HepG2 (cell line): ENCODE results near the gene DAZAP1. TPM values are rescaled to one million over a fixed set of nuclear protein-coding genes. Genes with fewer than 3 reads are reported as not detected.
A peak's percentile ranks its signal among the peaks of the same experiment; 100 is the strongest.

ENCODE experiments used
- ASH2L ChIP-seq: fragments of 300-600, 200-600 bp; sonication (generic); IDR thresholded peaks from 2 replicates; pipeline ENCODE4 v1.7.0; 2017; ENCODE audit warnings: low read depth, mild to moderate bottlenecking, moderate library complexity, mixed read lengths, low read length; ENCODE audit not compliant: insufficient read length
- DMAP1 ChIP-seq: IDR thresholded peaks from 2 replicates; pipeline ENCODE4 v1.6.1; 2016
- HMG20B ChIP-seq: conservative IDR thresholded peaks from 2 replicates; pipeline ENCODE4 v1.6.1; 2016; ENCODE audit warnings: missing genetic modification reagents, missing compliant biosample characterization
- KDM2A ChIP-seq: sonication (generic); formaldehyde crosslinking; IDR thresholded peaks from 2 replicates; pipeline ENCODE4 v1.4.0; 2020; ENCODE audit warnings: low read depth, missing genetic modification reagents, borderline replicate concordance
- NFATC3 ChIP-seq: sonication (generic); formaldehyde crosslinking; IDR thresholded peaks from 2 replicates; pipeline ENCODE4 v1.5.1; 2020; ENCODE audit warnings: mild to moderate bottlenecking, missing genetic modification reagents
- PHF20 ChIP-seq: sonication (generic); formaldehyde crosslinking; IDR thresholded peaks from 2 replicates; pipeline ENCODE4 v1.5.0; 2020; ENCODE audit warnings: mild to moderate bottlenecking, missing genetic modification reagents
- SP1 ChIP-seq, 2 experiments: fragments of 450-650 bp in 1 of 2; sonication (generic) in 1 of 2; formaldehyde crosslinking in 1 of 2; IDR thresholded peaks; 2 replicates each; pipeline versions ENCODE4 v1.4.0 to v1.6.1; 2016 to 2020; ENCODE audit warnings: missing genetic modification reagents in 1 of 2
- ZBTB38 ChIP-seq: sonication (generic); formaldehyde crosslinking; IDR thresholded peaks from 2 replicates; pipeline ENCODE4 v1.5.1; 2020; ENCODE audit warnings: mild to moderate bottlenecking, missing genetic modification reagents
- ZFP36L1 ChIP-seq: sonication (generic); formaldehyde crosslinking; IDR thresholded peaks from 2 replicates; pipeline ENCODE4 v1.8.0; 2022; ENCODE audit warnings: mild to moderate bottlenecking, missing genetic modification reagents, moderate library complexity
- ZNF230 ChIP-seq: sonication (generic); formaldehyde crosslinking; IDR thresholded peaks from 2 replicates; pipeline ENCODE4 v1.4.0; 2020; ENCODE audit warnings: mild to moderate bottlenecking, missing genetic modification reagents
- ZNF615 ChIP-seq: sonication (generic); formaldehyde crosslinking; IDR thresholded peaks from 2 replicates; pipeline ENCODE4 v1.5.0; 2020; ENCODE audit warnings: mild to moderate bottlenecking, missing genetic modification reagents, borderline replicate concordance
- ZNF644 ChIP-seq: IDR thresholded peaks from 2 replicates; pipeline ENCODE4 v1.6.1; 2016; ENCODE audit warnings: low read depth
- ZNF788 ChIP-seq: sonication (generic); formaldehyde crosslinking; IDR thresholded peaks from 2 replicates; pipeline ENCODE4 v1.5.0; 2020; ENCODE audit warnings: mild to moderate bottlenecking, missing genetic modification reagents, borderline replicate concordance
- polyA plus RNA-seq, 8 experiments: library from polyadenylated mRNA; depleted of rRNA in 3 of 8; stranded (reverse) in 7 of 8; unstranded in 1 of 8; fragments of >200 nt; fragmentation: Illumina TruSeq in 4 of 8; extraction: Trizol in 4 of 8; gene quantifications; 2 replicates each; pipeline versions ENCODE4 v1.2.1 to v1.2.3, GENCODE V29; 2011 to 2016; ENCODE audit warnings: low read depth in 4 of 8, missing spikeins in 1 of 8, mixed read lengths in 1 of 8; ENCODE audit not compliant: insufficient read depth in 1 of 8
- total RNA-seq, 5 experiments: library from RNA; depleted of rRNA; stranded (reverse); fragments of >200 nt; fragmentation: Illumina TruSeq; extraction: Trizol; gene quantifications; 2 replicates each; pipeline ENCODE4 v1.2.3, GENCODE V29; 2016; ENCODE audit warnings: low read depth in 1 of 5
- TF ChIP-seq, protein P1 (sequence below): sonication (generic); formaldehyde crosslinking; IDR thresholded peaks from one replicate; pipeline ENCODE4 v1.5.1; 2020; ENCODE audit warnings: mild to moderate bottlenecking, missing genetic modification reagents; ENCODE audit errors: not compliant biosample characterization
- TF ChIP-seq, protein P2 (sequence below): sonication (generic); formaldehyde crosslinking; IDR thresholded peaks from 2 replicates; pipeline ENCODE4 v1.4.0; 2020; ENCODE audit warnings: missing genetic modification reagents
- TF ChIP-seq, protein P3 (sequence below): sonication (generic); formaldehyde crosslinking; IDR thresholded peaks from 2 replicates; pipeline ENCODE4 v1.5.1; 2020; ENCODE audit warnings: mild to moderate bottlenecking, missing genetic modification reagents, moderate library complexity

Gene DAZAP1
- total and polyA plus RNA-seq, 2 of the 13 experiments (the other 11 are each of a cell fraction or from before 2014, with no cell fraction given) = 63.3 to 79.2 TPM

DNA sequence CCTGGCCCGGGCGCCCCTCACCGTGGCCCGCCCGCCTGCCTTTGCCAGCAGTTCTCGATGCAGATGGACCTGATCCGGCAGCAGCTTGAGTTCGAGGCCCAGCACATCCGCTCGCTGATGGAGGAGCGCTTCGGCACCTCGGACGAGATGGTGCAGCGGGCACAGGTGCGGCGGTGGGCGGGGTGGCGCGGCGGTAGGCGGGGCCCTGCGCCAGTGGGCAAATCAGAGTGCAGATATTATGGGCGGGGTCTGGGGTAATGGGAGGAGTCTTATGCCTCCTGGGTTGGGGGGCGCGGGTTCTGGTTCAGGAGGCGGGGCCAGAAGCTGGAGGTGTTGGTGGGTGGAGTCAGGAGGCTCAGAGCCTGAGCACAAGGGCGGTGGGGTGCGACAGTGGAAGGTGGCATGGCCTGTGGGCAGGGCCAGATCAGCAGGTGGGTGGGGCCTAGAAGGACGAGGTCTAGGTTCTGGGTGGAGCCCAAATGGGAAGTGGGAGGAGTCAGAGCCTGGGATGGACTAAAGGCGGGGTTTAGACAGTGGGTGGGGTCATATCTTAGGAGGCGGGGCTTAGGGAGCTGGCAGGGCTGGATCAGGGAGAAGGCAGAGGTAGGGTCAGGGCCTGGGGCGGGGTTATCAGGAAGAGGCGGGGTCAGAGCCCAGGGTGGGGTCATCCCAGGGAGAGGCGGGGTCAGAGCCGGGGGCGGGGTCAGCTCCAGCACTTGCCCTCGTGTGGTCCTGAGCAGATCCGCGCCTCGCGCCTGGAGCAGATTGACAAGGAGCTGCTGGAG is 48.1 kb downstream of the DAZAP1 start (continued):
- TF ChIP-seq, protein P1, sequence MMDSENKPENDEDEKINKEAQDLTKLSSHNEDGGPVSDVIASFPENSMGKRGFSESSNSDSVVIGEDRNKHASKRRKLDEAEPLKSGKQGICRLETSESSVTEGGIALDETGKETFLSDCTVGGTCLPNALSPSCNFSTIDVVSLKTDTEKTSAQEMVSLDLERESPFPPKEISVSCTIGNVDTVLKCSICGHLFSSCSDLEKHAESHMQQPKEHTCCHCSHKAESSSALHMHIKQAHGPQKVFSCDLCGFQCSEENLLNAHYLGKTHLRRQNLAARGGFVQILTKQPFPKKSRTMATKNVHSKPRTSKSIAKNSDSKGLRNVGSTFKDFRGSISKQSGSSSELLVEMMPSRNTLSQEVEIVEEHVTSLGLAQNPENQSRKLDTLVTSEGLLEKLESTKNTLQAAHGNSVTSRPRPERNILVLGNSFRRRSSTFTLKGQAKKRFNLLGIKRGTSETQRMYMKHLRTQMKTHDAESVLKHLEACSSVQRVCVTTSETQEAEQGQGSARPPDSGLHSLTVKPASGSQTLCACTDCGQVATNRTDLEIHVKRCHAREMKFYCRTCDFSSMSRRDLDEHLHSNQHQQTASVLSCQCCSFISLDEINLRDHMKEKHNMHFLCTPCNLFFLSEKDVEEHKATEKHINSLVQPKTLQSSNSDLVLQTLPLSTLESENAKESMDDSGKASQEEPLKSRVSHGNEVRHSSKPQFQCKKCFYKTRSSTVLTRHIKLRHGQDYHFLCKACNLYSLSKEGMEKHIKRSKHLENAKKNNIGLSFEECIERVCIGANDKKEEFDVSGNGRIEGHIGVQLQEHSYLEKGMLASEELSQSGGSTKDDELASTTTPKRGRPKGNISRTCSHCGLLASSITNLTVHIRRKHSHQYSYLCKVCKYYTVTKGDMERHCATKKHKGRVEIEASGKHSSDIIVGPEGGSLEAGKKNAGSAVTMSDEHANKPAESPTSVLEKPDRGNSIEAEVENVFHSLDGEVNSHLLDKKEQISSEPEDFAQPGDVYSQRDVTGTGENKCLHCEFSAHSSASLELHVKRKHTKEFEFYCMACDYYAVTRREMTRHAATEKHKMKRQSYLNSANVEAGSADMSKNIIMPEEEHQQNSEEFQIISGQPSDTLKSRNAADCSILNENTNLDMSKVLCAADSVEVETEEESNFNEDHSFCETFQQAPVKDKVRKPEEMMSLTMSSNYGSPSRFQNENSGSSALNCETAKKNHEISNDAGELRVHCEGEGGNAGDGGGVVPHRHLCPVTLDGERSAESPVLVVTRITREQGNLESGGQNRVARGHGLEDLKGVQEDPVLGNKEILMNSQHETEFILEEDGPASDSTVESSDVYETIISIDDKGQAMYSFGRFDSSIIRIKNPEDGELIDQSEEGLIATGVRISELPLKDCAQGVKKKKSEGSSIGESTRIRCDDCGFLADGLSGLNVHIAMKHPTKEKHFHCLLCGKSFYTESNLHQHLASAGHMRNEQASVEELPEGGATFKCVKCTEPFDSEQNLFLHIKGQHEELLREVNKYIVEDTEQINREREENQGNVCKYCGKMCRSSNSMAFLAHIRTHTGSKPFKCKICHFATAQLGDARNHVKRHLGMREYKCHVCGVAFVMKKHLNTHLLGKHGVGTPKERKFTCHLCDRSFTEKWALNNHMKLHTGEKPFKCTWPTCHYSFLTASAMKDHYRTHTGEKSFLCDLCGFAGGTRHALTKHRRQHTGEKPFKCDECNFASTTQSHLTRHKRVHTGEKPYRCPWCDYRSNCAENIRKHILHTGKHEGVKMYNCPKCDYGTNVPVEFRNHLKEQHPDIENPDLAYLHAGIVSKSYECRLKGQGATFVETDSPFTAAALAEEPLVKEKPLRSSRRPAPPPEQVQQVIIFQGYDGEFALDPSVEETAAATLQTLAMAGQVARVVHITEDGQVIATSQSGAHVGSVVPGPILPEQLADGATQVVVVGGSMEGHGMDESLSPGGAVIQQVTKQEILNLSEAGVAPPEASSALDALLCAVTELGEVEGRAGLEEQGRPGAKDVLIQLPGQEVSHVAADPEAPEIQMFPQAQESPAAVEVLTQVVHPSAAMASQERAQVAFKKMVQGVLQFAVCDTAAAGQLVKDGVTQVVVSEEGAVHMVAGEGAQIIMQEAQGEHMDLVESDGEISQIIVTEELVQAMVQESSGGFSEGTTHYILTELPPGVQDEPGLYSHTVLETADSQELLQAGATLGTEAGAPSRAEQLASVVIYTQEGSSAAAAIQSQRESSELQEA (CRISPR knock-in tag) = peak; percentile 5
- TF ChIP-seq, protein P2, sequence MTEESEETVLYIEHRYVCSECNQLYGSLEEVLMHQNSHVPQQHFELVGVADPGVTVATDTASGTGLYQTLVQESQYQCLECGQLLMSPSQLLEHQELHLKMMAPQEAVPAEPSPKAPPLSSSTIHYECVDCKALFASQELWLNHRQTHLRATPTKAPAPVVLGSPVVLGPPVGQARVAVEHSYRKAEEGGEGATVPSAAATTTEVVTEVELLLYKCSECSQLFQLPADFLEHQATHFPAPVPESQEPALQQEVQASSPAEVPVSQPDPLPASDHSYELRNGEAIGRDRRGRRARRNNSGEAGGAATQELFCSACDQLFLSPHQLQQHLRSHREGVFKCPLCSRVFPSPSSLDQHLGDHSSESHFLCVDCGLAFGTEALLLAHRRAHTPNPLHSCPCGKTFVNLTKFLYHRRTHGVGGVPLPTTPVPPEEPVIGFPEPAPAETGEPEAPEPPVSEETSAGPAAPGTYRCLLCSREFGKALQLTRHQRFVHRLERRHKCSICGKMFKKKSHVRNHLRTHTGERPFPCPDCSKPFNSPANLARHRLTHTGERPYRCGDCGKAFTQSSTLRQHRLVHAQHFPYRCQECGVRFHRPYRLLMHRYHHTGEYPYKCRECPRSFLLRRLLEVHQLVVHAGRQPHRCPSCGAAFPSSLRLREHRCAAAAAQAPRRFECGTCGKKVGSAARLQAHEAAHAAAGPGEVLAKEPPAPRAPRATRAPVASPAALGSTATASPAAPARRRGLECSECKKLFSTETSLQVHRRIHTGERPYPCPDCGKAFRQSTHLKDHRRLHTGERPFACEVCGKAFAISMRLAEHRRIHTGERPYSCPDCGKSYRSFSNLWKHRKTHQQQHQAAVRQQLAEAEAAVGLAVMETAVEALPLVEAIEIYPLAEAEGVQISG (CRISPR knock-in tag) = peak; percentile 10; the same call in 1 of the 2 replicates
- TF ChIP-seq, protein P3, sequence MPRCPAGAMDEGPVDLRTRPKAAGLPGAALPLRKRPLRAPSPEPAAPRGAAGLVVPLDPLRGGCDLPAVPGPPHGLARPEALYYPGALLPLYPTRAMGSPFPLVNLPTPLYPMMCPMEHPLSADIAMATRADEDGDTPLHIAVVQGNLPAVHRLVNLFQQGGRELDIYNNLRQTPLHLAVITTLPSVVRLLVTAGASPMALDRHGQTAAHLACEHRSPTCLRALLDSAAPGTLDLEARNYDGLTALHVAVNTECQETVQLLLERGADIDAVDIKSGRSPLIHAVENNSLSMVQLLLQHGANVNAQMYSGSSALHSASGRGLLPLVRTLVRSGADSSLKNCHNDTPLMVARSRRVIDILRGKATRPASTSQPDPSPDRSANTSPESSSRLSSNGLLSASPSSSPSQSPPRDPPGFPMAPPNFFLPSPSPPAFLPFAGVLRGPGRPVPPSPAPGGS = 0 out of 2 replicates have a peak, but pooled peaks have one; percentile 52
- TF ChIP-seq ZNF615 (CRISPR knock-in tag) (no peak), KDM2A (CRISPR knock-in tag) (peak; percentile 67), ZNF644 (CRISPR knock-in tag) (no peak), ZNF788 (0 out of 2 replicates have a peak, but pooled peaks have one; percentile 29), PHF20 (CRISPR knock-in tag) (peak; percentile 17; the same call in 1 of the 2 replicates), ASH2L (peak; percentile 5), ZFP36L1 (CRISPR knock-in tag) (0 out of 2 replicates have a peak, but pooled peaks have one; percentile 34), SP1 (IDR thresholded peaks at IDR 0.05) (no peak), SP1 (CRISPR knock-in tag; IDR thresholded peaks at IDR 0.05) (peak; percentile 64; the same call in 1 of the 2 replicates), HMG20B (no peak), DMAP1 (no peak), NFATC3 (CRISPR knock-in tag) (no peak), ZNF230 (CRISPR knock-in tag) (no peak), ZBTB38 (CRISPR knock-in tag) (0 out of 2 replicates have a peak, but pooled peaks have one; percentile 40)
